CD4-positive, alpha-beta T cell treated with Interleukin-6 at 100 ng/mL for 8 hours (primary cell): ENCODE data around the gene TINAGL1.

Experiments
- DNase-seq: peaks from one replicate; pipeline ENCODE4 v3.0.0-alpha.2; 2020; ENCODE audit warnings: mixed read lengths, low spot score

TINAGL1 gene

GRCh38 chr1:31568895-31569595 is 7.3 kb upstream of the TINAGL1 start:
- DNase-seq: no peak

GRCh38 chr1:31569596-31570173 is 6.6 kb upstream of the TINAGL1 start:
- DNase-seq: no peak

- no peak for DNase-seq
Measured at GRCh38 chr1:31570228-31570627, 6.1 kb upstream of the TINAGL1 start.

- no peak for DNase-seq
Measured at GRCh38 chr1:31570906-31571305, 5.4 kb upstream of the TINAGL1 start.

- no peak for DNase-seq
Measured at GRCh38 chr1:31571340-31572295, 4.7 kb upstream of the TINAGL1 start.

GRCh38 chr1:31572323-31573104 is 3.8 kb upstream of the TINAGL1 start:
- DNase-seq: no peak

- DNase-seq: no peak
Measured at GRCh38 chr1:31573261-31573660, 3.1 kb upstream of the TINAGL1 start.

GRCh38 chr1:31574749-31575368 is 1.5 kb upstream of the TINAGL1 start:
- DNase-seq: no peak

- DNase-seq: no peak
Measured at GRCh38 chr1:31575369-31576140, 760 bp upstream of the TINAGL1 start.

- DNase-seq: no peak
Measured at GRCh38 chr1:31576743-31577455, 584 bp downstream of the TINAGL1 start.

- DNase-seq: no peak
Measured at GRCh38 chr1:31577515-31578192, 1.3 kb downstream of the TINAGL1 start.

- no peak for DNase-seq
Measured at GRCh38 chr1:31579374-31579773, 3.1 kb downstream of the TINAGL1 start.

GRCh38 chr1:31580513-31580870 is 4.2 kb downstream of the TINAGL1 start:
- no peak for DNase-seq

- no peak for DNase-seq
Measured at GRCh38 chr1:31580891-31581603, 4.7 kb downstream of the TINAGL1 start.

GRCh38 chr1:31581821-31582810 is 5.8 kb downstream of the TINAGL1 start:
- no peak for DNase-seq

- no peak for DNase-seq
Measured at GRCh38 chr1:31583082-31583994, 7.0 kb downstream of the TINAGL1 start.
